ENCODE results near the gene PPP2R3B. TPM values are rescaled to one million over a fixed set of nuclear protein-coding genes. Genes with fewer than 3 reads are reported as not detected.

The PPP2R3B gene
- total RNA-seq, 2 donors from 2014 or later, result 72.5 to 98.7 TPM

DNA sequence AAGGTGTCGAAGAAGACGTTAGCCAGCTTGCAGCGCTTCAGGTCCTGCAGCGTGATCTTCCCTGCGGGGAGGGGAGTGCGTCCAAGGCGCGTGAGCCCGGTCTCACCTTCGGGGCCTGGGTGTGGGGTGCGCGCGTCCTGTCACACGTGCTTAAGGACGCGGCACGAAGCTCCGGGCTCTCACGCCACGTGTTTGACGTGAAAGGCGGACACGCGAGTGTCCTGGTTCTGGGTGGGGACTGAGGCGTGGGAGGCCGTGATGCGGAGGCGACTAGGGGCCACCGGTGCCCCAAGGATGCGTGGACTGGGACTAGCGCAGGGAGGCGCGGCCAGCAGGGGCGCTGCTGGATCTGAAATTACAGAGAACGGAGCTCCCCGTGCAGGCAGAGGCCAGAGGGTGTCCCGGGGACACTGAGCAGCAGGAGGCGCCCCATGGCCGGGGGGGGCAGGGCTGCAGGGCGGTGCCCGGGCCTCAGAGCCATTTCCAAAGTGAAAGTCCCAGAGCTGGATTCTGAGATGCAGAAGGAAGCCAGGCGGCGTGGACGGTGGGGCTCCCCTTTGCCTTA lies 47.8 kb downstream of the PPP2R3B start:
- H3K9ac ChIP-seq (ENCODE audit: extremely low read depth, low read length, poor library complexity, severe bottlenecking), result no peak overlapping the region
- no peaks in the 10 kb centered on the region for H3K4me1 ChIP-seq (ENCODE audit: control insufficient read depth, insufficient read depth, low read length)
- H3K27me3 ChIP-seq (ENCODE audit: control insufficient read depth, insufficient read depth, low read length, poor library complexity, severe bottlenecking), result no peaks in the 10 kb centered on the region
- no peaks in the 10 kb centered on the region for H3K9me3 ChIP-seq (ENCODE audit: control insufficient read depth, low read length)
- H3K27ac ChIP-seq (ENCODE audit: low read depth, low read length), result no peak overlapping the region
- Mint-ChIP-seq H3K27ac (no peak overlapping the region), H3K27me3 (ENCODE audit: insufficient read depth) (no peaks in the 10 kb centered on the region), H3K36me3 (ENCODE audit: low read depth) (peaks cover 52% of the 10 kb centered on the region), H3K4me1 (no peaks in the 10 kb centered on the region), H3K9me3 (peaks cover 19% of the 10 kb centered on the region), H3K4me3 (no peak overlapping the region)
- WGBS, 2 experiments (ENCODE audit: insufficient coverage in 1 of 2, insufficient read length in 1 of 2), result 94 to 97% methylated on average over 32 to 43 of the region's 44 CpGs
- H3K4me3 ChIP-seq (ENCODE audit: low read length), result no peak overlapping the region
- H3K36me3 ChIP-seq (ENCODE audit: control insufficient read depth, insufficient read depth, low read length), result peaks cover 21% of the 10 kb centered on the region
- peak; percentile 64 for DNase-seq
- TF ChIP-seq, protein P1, sequence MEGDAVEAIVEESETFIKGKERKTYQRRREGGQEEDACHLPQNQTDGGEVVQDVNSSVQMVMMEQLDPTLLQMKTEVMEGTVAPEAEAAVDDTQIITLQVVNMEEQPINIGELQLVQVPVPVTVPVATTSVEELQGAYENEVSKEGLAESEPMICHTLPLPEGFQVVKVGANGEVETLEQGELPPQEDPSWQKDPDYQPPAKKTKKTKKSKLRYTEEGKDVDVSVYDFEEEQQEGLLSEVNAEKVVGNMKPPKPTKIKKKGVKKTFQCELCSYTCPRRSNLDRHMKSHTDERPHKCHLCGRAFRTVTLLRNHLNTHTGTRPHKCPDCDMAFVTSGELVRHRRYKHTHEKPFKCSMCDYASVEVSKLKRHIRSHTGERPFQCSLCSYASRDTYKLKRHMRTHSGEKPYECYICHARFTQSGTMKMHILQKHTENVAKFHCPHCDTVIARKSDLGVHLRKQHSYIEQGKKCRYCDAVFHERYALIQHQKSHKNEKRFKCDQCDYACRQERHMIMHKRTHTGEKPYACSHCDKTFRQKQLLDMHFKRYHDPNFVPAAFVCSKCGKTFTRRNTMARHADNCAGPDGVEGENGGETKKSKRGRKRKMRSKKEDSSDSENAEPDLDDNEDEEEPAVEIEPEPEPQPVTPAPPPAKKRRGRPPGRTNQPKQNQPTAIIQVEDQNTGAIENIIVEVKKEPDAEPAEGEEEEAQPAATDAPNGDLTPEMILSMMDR (conservative IDR thresholded peaks at IDR 0.05), result peak; percentile 48

DNA sequence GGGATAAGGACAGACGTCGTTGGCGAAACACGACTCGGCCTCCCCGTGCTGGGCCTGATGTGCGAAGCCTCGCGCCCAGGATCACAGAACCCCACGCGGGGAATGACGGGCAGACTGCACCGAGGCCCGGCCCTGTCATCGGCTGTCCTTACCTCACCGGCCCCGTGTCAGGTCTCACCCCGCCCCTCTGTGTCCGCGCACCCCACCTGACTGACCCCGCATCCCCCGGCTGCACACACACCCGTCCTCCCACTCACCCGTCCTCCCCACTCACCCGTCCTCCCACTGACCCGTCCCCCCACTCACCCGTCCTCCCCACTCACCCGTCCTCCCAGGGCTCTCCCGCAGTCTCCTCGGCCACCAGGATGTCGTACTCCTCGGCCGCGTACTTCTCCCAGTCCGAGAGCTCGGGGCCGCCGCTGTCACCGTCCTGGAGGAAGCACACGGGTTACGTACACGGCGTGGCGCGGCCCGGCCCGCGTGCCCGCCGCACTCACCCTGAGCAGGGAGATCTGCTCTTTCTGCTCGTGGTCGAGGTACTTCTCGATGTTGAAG lies 48.3 kb downstream of the PPP2R3B start:
- WGBS, 2 experiments (ENCODE audit: insufficient coverage in 1 of 2, insufficient read length in 1 of 2), result 95 to 96% methylated on average over 44 to 51 of the region's 53 CpGs
- TF ChIP-seq, protein P1 (conservative IDR thresholded peaks at IDR 0.05), result no peak
- no peaks in the 10 kb centered on the region for H3K27me3 Mint-ChIP-seq (ENCODE audit: insufficient read depth)
- peaks cover 19% of the 10 kb centered on the region for H3K9me3 Mint-ChIP-seq
- no peaks in the 10 kb centered on the region for H3K4me1 Mint-ChIP-seq
- H3K36me3 Mint-ChIP-seq (ENCODE audit: low read depth), result peaks cover 52% of the 10 kb centered on the region
- Histone ChIP-seq H3K36me3 (ENCODE audit: control insufficient read depth, insufficient read depth, low read length) (peaks cover 21% of the 10 kb centered on the region), H3K27me3 (ENCODE audit: control insufficient read depth, insufficient read depth, low read length, poor library complexity, severe bottlenecking) (no peaks in the 10 kb centered on the region), H3K4me1 (ENCODE audit: control insufficient read depth, insufficient read depth, low read length) (no peaks in the 10 kb centered on the region), H3K9me3 (ENCODE audit: control insufficient read depth, low read length) (no peaks in the 10 kb centered on the region), H3K27ac (ENCODE audit: low read depth, low read length) (no peak overlapping the region), H3K4me3 (ENCODE audit: low read length) (no peak overlapping the region), H3K9ac (ENCODE audit: extremely low read depth, low read length, poor library complexity, severe bottlenecking) (no peak overlapping the region)
- H3K27ac Mint-ChIP-seq, result no peak overlapping the region
- H3K4me3 Mint-ChIP-seq, result no peak overlapping the region
- DNase-seq, result no peak

DNA sequence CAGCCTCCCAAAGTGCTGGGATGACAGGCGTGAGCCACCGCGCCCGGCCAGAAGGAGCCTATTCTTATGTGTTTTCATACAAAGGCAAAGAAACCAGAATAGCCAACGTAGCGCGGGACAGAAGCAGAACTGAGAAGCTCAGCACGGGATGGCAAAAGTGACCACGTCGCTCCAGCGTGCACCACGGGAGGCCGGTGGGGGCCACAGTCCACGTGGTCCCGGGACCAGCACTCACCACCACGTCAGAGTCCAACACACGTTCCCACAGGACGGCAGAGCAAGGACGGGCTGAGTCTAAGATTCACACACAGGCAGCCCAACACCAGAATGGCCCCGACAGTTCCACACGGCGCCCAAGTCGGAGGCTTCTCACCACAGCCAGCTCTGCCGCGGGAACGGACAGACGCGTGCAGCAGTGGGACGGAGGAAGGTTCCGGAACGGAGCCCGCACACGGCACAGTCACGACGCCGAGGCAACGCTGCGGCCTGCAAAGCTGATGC lies 49.3 kb downstream of the PPP2R3B start:
- Histone ChIP-seq H3K4me3 (ENCODE audit: low read length) (no peak overlapping the region), H3K9ac (ENCODE audit: extremely low read depth, low read length, poor library complexity, severe bottlenecking) (no peak overlapping the region), H3K4me1 (ENCODE audit: control insufficient read depth, insufficient read depth, low read length) (no peaks in the 10 kb centered on the region), H3K27ac (ENCODE audit: low read depth, low read length) (no peak overlapping the region), H3K27me3 (ENCODE audit: control insufficient read depth, insufficient read depth, low read length, poor library complexity, severe bottlenecking) (no peaks in the 10 kb centered on the region), H3K36me3 (ENCODE audit: control insufficient read depth, insufficient read depth, low read length) (peaks cover 21% of the 10 kb centered on the region), H3K9me3 (ENCODE audit: control insufficient read depth, low read length) (no peaks in the 10 kb centered on the region)
- Mint-ChIP-seq H3K9me3 (peaks cover 19% of the 10 kb centered on the region), H3K36me3 (ENCODE audit: low read depth) (peaks cover 54% of the 10 kb centered on the region), H3K27ac (no peak overlapping the region), H3K4me3 (no peak overlapping the region), H3K27me3 (ENCODE audit: insufficient read depth) (no peaks in the 10 kb centered on the region), H3K4me1 (no peaks in the 10 kb centered on the region)
- 90% methylated on average over 34 to 38 of the region's 38 CpGs for WGBS, 2 experiments (ENCODE audit: insufficient coverage in 1 of 2, insufficient read length in 1 of 2)
- TF ChIP-seq, protein P1 (conservative IDR thresholded peaks at IDR 0.05), result no peak
- no peak for DNase-seq
